Lower leg skin (tissue), 3 donors: ENCODE measurements around the gene GGA1.

ENCODE experiments used
- POLR2A ChIP-seq, 2 donors: fragments of 450-650 bp; IDR thresholded peaks; one replicate each; pipeline ENCODE4 v1.6.1; 2016 to 2017; ENCODE audit warnings: antibody characterized with exemption in 2 of 2, mild to moderate bottlenecking in 1 of 2, moderate library complexity in 1 of 2
- TF ChIP-seq, protein P1 (sequence below), 3 donors: fragments of 450-650 bp; IDR thresholded peaks; one replicate each; pipeline ENCODE4 v1.5.1; 2016; ENCODE audit warnings: antibody characterized with exemption in 3 of 3, mild to moderate bottlenecking in 3 of 3, moderate library complexity in 2 of 3

GRCh38 chr22:37589636-37590035 is 19.0 kb upstream of the GGA1 start:
- TF ChIP-seq POLR2A (IDR thresholded peaks at IDR 0.05), result no peak
- TF ChIP-seq, protein P1, sequence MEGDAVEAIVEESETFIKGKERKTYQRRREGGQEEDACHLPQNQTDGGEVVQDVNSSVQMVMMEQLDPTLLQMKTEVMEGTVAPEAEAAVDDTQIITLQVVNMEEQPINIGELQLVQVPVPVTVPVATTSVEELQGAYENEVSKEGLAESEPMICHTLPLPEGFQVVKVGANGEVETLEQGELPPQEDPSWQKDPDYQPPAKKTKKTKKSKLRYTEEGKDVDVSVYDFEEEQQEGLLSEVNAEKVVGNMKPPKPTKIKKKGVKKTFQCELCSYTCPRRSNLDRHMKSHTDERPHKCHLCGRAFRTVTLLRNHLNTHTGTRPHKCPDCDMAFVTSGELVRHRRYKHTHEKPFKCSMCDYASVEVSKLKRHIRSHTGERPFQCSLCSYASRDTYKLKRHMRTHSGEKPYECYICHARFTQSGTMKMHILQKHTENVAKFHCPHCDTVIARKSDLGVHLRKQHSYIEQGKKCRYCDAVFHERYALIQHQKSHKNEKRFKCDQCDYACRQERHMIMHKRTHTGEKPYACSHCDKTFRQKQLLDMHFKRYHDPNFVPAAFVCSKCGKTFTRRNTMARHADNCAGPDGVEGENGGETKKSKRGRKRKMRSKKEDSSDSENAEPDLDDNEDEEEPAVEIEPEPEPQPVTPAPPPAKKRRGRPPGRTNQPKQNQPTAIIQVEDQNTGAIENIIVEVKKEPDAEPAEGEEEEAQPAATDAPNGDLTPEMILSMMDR (IDR thresholded peaks at IDR 0.05), result no peak
